ENCODE results near the gene AFF2.
"Not testable (repeated sequence)": the region's sequence is repeated elsewhere in the genome, so short reads cannot be mapped to it uniquely, and the experiment has no call there.

AFF2 gene

GRCh38 chrX:148856505-148856904 is 356.1 kb downstream of the AFF2 start:
- no peak for DNase-seq (ENCODE audit: low spot score)

- DNase-seq (ENCODE audit: low spot score) = no peak
These were observed 365.1 kb downstream of the AFF2 start for GRCh38 chrX:148865277-148866210.

GRCh38 chrX:148867596-148867995 is 367.2 kb downstream of the AFF2 start:
- DNase-seq (ENCODE audit: low spot score) = no peak

GRCh38 chrX:148871422-148872160 is 371.2 kb downstream of the AFF2 start:
- DNase-seq (ENCODE audit: low spot score) = peak; percentile 57

GRCh38 chrX:148872161-148872535 is 371.7 kb downstream of the AFF2 start:
- DNase-seq (ENCODE audit: low spot score) = no peak

- DNase-seq (ENCODE audit: low spot score) = no peak
These were observed 372.5 kb downstream of the AFF2 start for GRCh38 chrX:148872881-148873280.

- DNase-seq (ENCODE audit: low spot score) = no peak
These were observed 374.3 kb downstream of the AFF2 start for GRCh38 chrX:148874636-148875246.

- peak; percentile 14 for DNase-seq (ENCODE audit: low spot score)
These were observed 378.0 kb downstream of the AFF2 start for GRCh38 chrX:148878371-148878770.

- DNase-seq (ENCODE audit: low spot score) = no peak
These were observed 384.8 kb downstream of the AFF2 start for GRCh38 chrX:148885203-148885602.

GRCh38 chrX:148893395-148893794 is 393.0 kb downstream of the AFF2 start:
- DNase-seq (ENCODE audit: low spot score) = no peak

DNA sequence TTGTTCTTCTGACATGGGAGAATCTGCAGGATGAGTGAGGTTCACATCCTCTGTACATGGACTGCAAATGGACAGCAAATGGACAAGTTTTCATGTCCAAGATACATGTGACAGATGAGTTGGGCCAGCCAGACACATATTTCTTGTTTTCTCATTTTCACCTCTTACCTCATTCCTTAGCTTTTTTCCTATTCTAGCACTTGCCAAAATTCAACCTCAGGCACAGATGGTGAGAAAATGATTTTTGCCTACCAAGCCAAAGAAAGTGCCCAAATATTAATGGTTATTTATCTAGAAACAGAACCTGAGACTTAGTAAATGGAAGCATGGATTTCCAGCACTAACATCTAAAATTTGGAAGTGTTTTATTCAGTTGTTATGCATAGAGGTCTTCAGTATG is 402.2 kb downstream of the AFF2 start:
- no peak for DNase-seq (ENCODE audit: low spot score)

DNA sequence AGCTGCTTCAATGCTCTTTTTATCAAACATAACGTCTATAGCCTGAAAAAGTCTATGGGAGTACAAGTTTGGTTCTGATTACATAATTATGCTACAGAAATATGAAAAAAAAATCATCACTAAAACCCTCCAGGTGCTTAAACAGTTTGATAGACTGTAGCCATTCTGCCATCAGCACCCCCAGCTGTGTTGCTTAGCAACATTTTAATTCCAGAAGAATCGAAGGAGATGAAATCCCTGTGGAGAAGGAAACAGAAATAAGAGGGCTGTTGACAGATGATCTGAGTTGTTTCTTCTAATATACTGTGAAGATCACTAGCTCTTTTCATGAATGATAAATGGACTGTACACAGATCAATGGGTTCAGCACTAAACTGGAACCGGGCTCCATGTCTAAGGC is 402.8 kb downstream of the AFF2 start:
- no peak for DNase-seq (ENCODE audit: low spot score)

DNA sequence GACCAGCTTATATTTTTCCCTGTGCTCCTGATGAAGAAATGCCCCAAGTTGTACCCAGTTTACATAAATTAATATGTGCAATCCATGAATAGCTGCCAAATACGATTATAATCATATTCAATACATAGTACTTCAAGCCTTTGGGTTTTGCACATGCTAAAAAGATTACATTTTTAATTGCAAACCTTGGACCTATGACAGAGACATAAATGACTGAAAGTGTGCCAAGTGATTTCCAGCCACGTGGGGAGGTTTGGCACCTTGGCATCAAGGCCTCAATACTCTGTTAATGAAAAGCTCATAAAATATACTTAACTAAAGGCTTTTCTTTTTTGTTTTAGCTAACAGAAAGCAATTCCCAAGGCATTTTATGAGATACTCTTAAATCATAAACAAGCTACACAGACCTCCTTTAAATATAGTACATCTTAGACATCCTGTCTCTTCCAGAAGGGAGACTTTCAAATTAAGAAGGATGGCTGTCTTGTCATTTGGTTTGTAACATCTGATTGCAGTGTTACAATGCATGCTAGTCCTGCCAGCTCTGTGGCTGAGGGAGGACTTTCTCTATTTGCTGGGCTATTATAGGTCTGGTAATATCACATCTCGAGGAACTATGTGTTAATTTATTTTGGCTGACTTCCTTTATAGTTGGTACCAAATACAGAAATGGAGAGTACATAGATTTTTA is 404.1 kb downstream of the AFF2 start:
- DNase-seq (ENCODE audit: low spot score) = no peak

GRCh38 chrX:148905400-148905799 is 405.0 kb downstream of the AFF2 start:
- DNase-seq (ENCODE audit: low spot score) = no peak

- not testable (repeated sequence) for DNase-seq (ENCODE audit: low spot score)
These were observed 406.2 kb downstream of the AFF2 start for GRCh38 chrX:148906628-148907027.

DNA sequence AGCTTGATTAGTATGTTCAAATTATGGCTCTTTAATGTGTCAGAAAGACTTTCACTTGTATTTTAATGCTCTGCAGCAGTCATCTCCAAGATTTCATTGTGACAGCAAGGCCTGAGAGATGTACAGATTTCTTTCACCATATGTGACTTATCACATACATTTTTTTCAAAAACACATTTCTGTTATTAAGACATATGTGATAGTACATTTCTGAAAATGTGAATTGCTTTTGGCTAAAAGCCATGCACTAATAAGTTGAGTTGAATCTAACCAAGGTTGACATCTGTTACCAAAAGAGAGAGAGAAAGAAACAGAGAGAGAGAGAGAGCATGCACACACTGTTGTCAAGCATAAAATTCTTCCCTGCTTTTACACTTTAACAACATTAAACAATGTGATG is 409.3 kb downstream of the AFF2 start:
- no peak for DNase-seq (ENCODE audit: low spot score)

DNA sequence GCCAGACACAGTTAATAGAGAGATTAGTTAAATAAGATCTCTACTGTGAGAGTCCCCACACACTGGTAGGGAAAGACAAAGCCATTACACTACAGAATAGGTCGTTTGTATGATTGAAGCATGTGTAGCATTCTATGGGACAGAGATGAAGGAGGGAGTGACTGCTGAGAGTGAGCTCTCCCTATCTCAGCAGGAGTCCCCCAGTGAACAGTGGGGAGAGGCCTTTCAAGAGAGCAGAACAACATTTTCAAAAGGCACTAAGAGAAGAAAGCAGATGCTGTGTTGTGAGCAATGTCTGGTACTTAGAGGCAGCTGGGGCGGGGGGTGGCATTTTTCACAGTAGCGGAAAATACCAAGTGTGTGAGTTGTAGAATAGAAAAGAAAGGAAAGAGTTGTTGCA is 413.6 kb downstream of the AFF2 start:
- DNase-seq (ENCODE audit: low spot score) = no peak

DNA sequence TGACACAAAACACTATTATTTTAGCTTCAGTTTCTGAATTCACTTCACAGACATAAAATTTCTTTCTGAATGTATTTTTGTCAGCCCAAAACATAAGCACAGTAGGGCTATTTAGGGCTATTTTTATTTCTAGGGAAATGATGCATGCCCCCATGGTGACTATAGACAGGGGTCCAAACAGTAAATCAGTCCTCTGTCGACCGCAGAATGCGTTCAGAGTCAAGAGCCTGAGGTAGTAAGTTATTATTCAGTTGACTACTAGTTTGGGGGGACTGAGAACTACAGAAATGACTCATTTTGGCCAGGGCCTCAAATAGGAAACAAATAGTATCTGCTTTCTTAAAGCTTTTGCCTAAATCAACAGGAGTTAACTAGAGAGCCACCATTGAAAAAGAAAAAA is 414.4 kb downstream of the AFF2 start:
- DNase-seq (ENCODE audit: low spot score) = no peak

- DNase-seq (ENCODE audit: low spot score) = no peak
These were observed 415.1 kb downstream of the AFF2 start for GRCh38 chrX:148915474-148915873.

DNA sequence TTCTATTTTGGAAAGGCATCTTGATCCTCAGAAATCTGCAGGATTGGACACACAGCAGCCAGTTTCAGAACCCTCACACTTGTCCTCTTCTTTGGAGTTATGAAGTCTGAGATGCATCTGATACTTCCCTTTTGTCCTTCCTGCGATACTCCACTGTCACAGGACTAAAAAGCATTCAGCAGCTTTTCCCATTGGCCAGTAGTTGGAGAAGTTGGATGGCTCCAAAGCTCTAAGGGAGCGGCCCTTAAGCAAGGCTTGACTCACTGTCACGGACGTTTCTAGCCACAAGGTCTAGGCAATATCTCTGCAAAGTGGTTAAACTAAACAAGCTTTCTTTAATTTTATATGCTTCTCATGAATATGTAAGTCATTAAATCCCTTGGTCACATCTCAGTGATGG is 417.0 kb downstream of the AFF2 start:
- no peak for DNase-seq (ENCODE audit: low spot score)

GRCh38 chrX:148923631-148924030 is 423.2 kb downstream of the AFF2 start:
- no peak for DNase-seq (ENCODE audit: low spot score)

DNA sequence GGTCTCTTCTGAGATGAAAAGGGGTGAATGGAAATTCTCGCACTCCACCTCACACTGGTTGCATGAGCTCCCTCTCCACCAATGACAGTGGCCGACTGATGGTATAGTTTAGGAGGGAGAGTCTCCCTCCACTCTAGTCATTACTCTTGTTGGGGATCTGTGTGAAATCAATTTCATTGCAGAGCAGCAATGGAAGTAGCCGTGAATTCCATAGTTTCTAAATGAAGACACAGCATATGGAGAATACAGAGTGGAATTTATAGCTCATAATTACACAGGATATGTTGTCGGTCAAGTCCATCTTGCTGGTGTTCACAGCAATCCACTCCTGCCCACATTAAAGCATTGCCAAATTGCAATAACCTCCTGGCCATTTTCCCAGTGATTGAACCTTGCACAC is 426.0 kb downstream of the AFF2 start:
- DNase-seq (ENCODE audit: low spot score) = no peak
